ENCODE data around the gene TMPRSS9.

DNA sequence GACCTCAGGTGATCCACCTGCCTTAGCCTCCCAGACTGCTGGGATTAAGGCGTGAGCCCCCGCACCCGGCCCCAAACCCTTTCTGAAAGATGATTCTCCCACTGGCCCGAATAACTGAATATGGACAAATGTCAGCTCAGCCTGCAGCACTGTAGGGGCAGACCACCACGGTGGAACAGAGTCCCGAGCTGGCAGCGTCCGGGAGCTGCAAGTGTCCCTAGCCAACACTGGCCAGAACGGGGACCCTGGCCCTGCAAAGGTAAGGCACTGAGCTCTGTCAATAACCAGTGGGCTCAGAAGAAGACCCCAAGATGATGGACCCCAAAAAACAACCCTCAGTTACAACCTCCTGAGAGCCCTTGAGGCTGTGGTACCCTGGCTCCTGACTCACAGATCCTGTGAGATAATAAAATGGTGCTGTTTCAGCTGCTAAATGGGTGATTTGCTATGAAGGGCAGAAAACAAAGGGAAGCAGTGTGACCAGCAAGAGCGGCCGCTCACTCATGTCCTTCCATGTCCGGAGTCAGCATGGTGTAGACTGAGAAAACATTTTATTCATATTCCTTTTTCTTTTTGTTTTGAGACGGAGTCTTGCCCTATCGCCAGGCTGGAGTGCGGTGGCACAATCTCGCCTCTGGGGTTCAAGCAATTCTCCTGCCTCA is 33.2 kb upstream of the TMPRSS9 start:
- no peak for TF ChIP-seq CTCF (conservative IDR thresholded peaks at IDR 0.05 in 1 of 2, IDR thresholded peaks at IDR 0.05 in 1 of 2; ENCODE audit: extremely low read depth in 1 of 2, insufficient read depth in 1 of 2, low read depth in 1 of 2, low read length in 2 of 2)
- TF ChIP-seq EZH2 (IDR thresholded peaks at IDR 0.05; ENCODE audit: borderline replicate concordance, low read length): no peak
